HEK293 (cell line): ENCODE measurements around the gene ELANE.

Experiments
- CTCF ChIA-PET: fragments of 350-600 bp; formaldehyde crosslinking; extraction: SDS; loops from one replicate; lab custom pipeline; 2021; ENCODE audit warnings: antibody characterized with exemption; lab: Yijun Ruan, JAX
- POLR2A ChIA-PET: fragments of 300-600 bp; formaldehyde crosslinking; extraction: SDS; loops from one replicate; lab custom pipeline; 2020; ENCODE audit warnings: antibody characterized with exemption, inconsistent platforms; lab: Yijun Ruan, JAX
- H3K27ac ChIP-seq: fragments of 200-500 bp; sonication (Bioruptor generic); 2 replicates; pipeline ENCODE4 v1.5.1; 2014; ENCODE audit warnings: low read depth, low read length, control low read depth, inconsistent platforms; ENCODE audit errors: extremely low read depth
- H3K36me3 ChIP-seq, 2 experiments: fragments of 200-500 bp in 1 of 2; sonication (Bioruptor generic) in 1 of 2; 1 replicate in 1 of 2; 2 replicates in 1 of 2; pipeline ENCODE4 v1.5.1; 2014 to 2017; ENCODE audit warnings: inconsistent platforms in 2 of 2, low read length in 2 of 2; ENCODE audit not compliant: control insufficient read depth in 2 of 2, insufficient read depth in 1 of 2
- H3K4me1 ChIP-seq: fragments of 200-500 bp; sonication (Bioruptor generic); 2 replicates; pipeline ENCODE4 v1.5.1; 2014; ENCODE audit warnings: mild to moderate bottlenecking, low read length, inconsistent platforms; ENCODE audit not compliant: control insufficient read depth, insufficient read depth
- H3K4me3 ChIP-seq: 2 replicates; pipeline ENCODE4 v1.5.1; 2011; ENCODE audit warnings: low read depth, mild to moderate bottlenecking, control low read depth, low read length, moderate library complexity
- H3K9me3 ChIP-seq: fragments of 200-500 bp; sonication (Bioruptor generic); 2 replicates; pipeline ENCODE4 v1.5.1; 2014; ENCODE audit warnings: low read depth, low read length, inconsistent platforms; ENCODE audit not compliant: control insufficient read depth, insufficient read depth
- EGR2 ChIP-seq: fragments of 450-650 bp; formaldehyde crosslinking; IDR thresholded peaks from 2 replicates; pipeline ENCODE4 v1.5.1; 2016; ENCODE audit warnings: low read depth, missing biosample characterization, missing genetic modification characterization
- KLF1 ChIP-seq: fragments of 450-650 bp; formaldehyde crosslinking; IDR thresholded peaks from 2 replicates; pipeline ENCODE4 v1.5.1; 2016; ENCODE audit warnings: missing biosample characterization, missing genetic modification characterization
- YY2 ChIP-seq: fragments of 450-650 bp; formaldehyde crosslinking; IDR thresholded peaks from 2 replicates; pipeline ENCODE4 v1.5.1; 2016; ENCODE audit warnings: missing biosample characterization, missing genetic modification characterization
- ZBTB48 ChIP-seq: fragments of 450-650 bp; formaldehyde crosslinking; IDR thresholded peaks from 2 replicates; pipeline ENCODE4 v1.5.1; 2016; ENCODE audit warnings: missing biosample characterization, missing genetic modification characterization
- ZBTB7A ChIP-seq: fragments of 450-650 bp; formaldehyde crosslinking; IDR thresholded peaks from 2 replicates; pipeline ENCODE4 v1.5.1; 2016; ENCODE audit warnings: low read depth, missing biosample characterization, missing genetic modification characterization
- ZIC2 ChIP-seq: fragments of 450-650 bp; formaldehyde crosslinking; IDR thresholded peaks from 2 replicates; pipeline ENCODE4 v1.5.1; 2016; ENCODE audit warnings: missing biosample characterization, missing genetic modification characterization
- ZNF121 ChIP-seq: fragments of 450-650 bp; formaldehyde crosslinking; IDR thresholded peaks from 2 replicates; pipeline ENCODE4 v1.5.1; 2016; ENCODE audit warnings: missing biosample characterization, missing genetic modification characterization
- ZNF19 ChIP-seq: fragments of 450-650 bp; formaldehyde crosslinking; IDR thresholded peaks from 2 replicates; pipeline ENCODE4; 2016; ENCODE audit warnings: missing biosample characterization, missing genetic modification characterization, low read depth
- ZNF202 ChIP-seq: fragments of 450-650 bp; formaldehyde crosslinking; IDR thresholded peaks from 2 replicates; pipeline ENCODE4 v1.5.1; 2016; ENCODE audit warnings: missing biosample characterization, missing genetic modification characterization, borderline replicate concordance
- ZNF266 ChIP-seq: fragments of 450-650 bp; formaldehyde crosslinking; IDR thresholded peaks from 2 replicates; pipeline ENCODE4 v1.5.1; 2016; ENCODE audit warnings: missing biosample characterization, missing genetic modification characterization, low read depth
- ZNF391 ChIP-seq: fragments of 450-650 bp; formaldehyde crosslinking; IDR thresholded peaks from 2 replicates; pipeline ENCODE4 v1.5.1; 2016; ENCODE audit warnings: low read depth, missing biosample characterization, missing genetic modification characterization, borderline replicate concordance
- ZNF473 ChIP-seq: fragments of 450-650 bp; formaldehyde crosslinking; IDR thresholded peaks from 2 replicates; pipeline ENCODE4 v1.5.1; 2017; ENCODE audit warnings: missing biosample characterization, missing genetic modification characterization
- ZNF530 ChIP-seq: fragments of 450-650 bp; formaldehyde crosslinking; IDR thresholded peaks from 2 replicates; pipeline ENCODE4 v1.5.1; 2016; ENCODE audit warnings: low read depth, missing biosample characterization, missing genetic modification characterization
- ZNF585B ChIP-seq: fragments of 450-650 bp; formaldehyde crosslinking; IDR thresholded peaks from 2 replicates; pipeline ENCODE4 v1.5.1; 2016; ENCODE audit warnings: missing biosample characterization, missing genetic modification characterization
- ZNF624 ChIP-seq: fragments of 450-650 bp; formaldehyde crosslinking; IDR thresholded peaks from 2 replicates; pipeline ENCODE4 v1.5.1; 2017; ENCODE audit warnings: missing biosample characterization, missing genetic modification characterization
- ZNF670 ChIP-seq: fragments of 450-650 bp; formaldehyde crosslinking; IDR thresholded peaks from 2 replicates; pipeline ENCODE4 v1.5.1; 2016; ENCODE audit warnings: missing biosample characterization, missing genetic modification characterization, low read depth
- ZNF792 ChIP-seq: fragments of 450-650 bp; formaldehyde crosslinking; IDR thresholded peaks from 2 replicates; pipeline ENCODE4 v1.5.1; 2016; ENCODE audit warnings: missing biosample characterization, missing genetic modification characterization
- ZSCAN30 ChIP-seq: fragments of 450-650 bp; IDR thresholded peaks from 2 replicates; pipeline ENCODE4 v1.5.1; 2018; ENCODE audit warnings: missing biosample characterization, mild to moderate bottlenecking, missing genetic modification characterization, moderate library complexity
- TF ChIP-seq, protein P1 (sequence below): fragments of 450-650 bp; formaldehyde crosslinking; IDR thresholded peaks from 2 replicates; pipeline ENCODE4 v1.5.1; 2016; ENCODE audit warnings: missing biosample characterization, missing genetic modification characterization
- TF ChIP-seq, protein P2 (sequence below): fragments of 450-650 bp; formaldehyde crosslinking; IDR thresholded peaks from 2 replicates; pipeline ENCODE4 v1.5.1; 2017; ENCODE audit warnings: missing biosample characterization, missing genetic modification characterization
- TF ChIP-seq, protein P3 (sequence below): fragments of 450-650 bp; formaldehyde crosslinking; IDR thresholded peaks from 2 replicates; pipeline ENCODE4 v1.5.1; 2016; ENCODE audit warnings: missing biosample characterization, missing genetic modification characterization
- TF ChIP-seq, protein P4 (sequence below): fragments of 450-650 bp; formaldehyde crosslinking; IDR thresholded peaks from 2 replicates; pipeline ENCODE4 v1.5.1; 2016; ENCODE audit warnings: missing biosample characterization, missing genetic modification characterization

The ELANE gene

DNA sequence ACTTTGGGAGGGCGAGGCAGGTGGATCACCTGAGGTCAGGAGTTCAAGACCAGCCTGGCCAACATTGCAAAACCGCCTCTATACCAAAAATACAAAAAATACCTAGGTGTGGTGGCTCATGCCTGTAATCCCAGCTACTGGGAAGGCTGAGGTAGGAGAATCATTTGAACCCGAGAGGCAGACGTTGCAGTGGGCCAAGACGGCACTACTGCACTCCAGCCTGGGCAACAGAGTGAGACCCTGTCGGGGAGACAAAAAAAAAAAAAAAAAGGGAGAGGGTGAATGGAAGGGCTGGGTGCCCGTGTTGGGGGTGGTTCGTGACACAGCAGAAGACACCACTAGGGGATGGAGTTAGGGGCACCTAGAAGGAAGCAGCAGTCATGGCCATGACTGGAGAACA lies 18.2 kb downstream of the ELANE start:
- no peak overlapping the region for H3K4me3 ChIP-seq
- TF ChIP-seq KLF1 (tag by site-specific recombination): no peak
- TF ChIP-seq ZNF121 (tag by site-specific recombination): peak; percentile 62; the same call in 1 of the 2 replicates
- POLR2A ChIA-PET: no interaction called here
- H3K4me1 ChIP-seq: no peaks in the 10 kb centered on the region; the same call in 1 of the 2 replicates
- CTCF ChIA-PET: no interaction called here
- H3K27ac ChIP-seq: no peak overlapping the region
- no peaks in the 10 kb centered on the region for H3K9me3 ChIP-seq
- peaks cover 7 to 52% of the 10 kb centered on the region in 2 experiments; a peak in 2 of 3 replicates for H3K36me3 ChIP-seq

DNA sequence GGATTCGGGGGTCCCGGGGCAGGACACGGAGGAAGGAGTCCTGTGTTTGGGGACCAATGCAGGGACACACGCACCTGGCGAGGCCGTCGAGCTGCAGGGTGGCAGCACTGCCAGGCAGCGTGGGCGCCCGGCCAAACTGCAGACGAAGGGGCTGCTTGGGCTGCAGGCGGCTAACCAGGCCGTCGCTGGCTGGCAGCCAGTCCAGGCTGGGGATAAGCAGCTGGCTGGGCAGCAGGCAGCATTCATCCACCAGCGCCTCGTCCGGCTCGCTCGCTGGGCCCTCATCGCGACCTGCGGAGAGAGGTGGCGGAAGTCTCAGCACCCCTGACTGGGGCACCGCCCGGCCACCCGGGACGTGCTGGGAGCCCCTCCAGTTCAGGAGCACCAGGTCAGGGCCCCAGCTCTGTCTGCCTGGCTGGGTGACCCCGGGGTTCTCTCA lies 18.9 kb downstream of the ELANE start:
- CTCF ChIA-PET: no interaction called here
- Histone ChIP-seq H3K36me3 (peaks cover 7 to 59% of the 10 kb centered on the region in 2 experiments; a peak in 2 of 3 replicates), H3K4me3 (no peak overlapping the region), H3K4me1 (no peaks in the 10 kb centered on the region; the same call in 1 of the 2 replicates), H3K9me3 (no peaks in the 10 kb centered on the region), H3K27ac (no peak overlapping the region)
- POLR2A ChIA-PET: no interaction called here
- TF ChIP-seq YY2 (tag by site-specific recombination) (no peak), ZNF391 (tag by site-specific recombination) (no peak), ZNF473 (tag by site-specific recombination) (no peak), ZNF624 (no peak), ZNF19 (tag by site-specific recombination) (no peak), ZNF266 (tag by site-specific recombination) (no peak), EGR2 (tag by site-specific recombination) (no peak), ZNF670 (tag by site-specific recombination) (no peak), ZIC2 (tag by site-specific recombination) (peak; percentile 33; the same call in 1 of the 2 replicates)
- TF ChIP-seq, protein P1, sequence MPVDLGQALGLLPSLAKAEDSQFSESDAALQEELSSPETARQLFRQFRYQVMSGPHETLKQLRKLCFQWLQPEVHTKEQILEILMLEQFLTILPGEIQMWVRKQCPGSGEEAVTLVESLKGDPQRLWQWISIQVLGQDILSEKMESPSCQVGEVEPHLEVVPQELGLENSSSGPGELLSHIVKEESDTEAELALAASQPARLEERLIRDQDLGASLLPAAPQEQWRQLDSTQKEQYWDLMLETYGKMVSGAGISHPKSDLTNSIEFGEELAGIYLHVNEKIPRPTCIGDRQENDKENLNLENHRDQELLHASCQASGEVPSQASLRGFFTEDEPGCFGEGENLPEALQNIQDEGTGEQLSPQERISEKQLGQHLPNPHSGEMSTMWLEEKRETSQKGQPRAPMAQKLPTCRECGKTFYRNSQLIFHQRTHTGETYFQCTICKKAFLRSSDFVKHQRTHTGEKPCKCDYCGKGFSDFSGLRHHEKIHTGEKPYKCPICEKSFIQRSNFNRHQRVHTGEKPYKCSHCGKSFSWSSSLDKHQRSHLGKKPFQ (tag by site-specific recombination): no peak
- TF ChIP-seq, protein P2, sequence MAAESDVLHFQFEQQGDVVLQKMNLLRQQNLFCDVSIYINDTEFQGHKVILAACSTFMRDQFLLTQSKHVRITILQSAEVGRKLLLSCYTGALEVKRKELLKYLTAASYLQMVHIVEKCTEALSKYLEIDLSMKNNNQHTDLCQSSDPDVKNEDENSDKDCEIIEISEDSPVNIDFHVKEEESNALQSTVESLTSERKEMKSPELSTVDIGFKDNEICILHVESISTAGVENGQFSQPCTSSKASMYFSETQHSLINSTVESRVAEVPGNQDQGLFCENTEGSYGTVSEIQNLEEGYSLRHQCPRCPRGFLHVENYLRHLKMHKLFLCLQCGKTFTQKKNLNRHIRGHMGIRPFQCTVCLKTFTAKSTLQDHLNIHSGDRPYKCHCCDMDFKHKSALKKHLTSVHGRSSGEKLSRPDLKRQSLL (tag by site-specific recombination): no peak
- TF ChIP-seq, protein P3, sequence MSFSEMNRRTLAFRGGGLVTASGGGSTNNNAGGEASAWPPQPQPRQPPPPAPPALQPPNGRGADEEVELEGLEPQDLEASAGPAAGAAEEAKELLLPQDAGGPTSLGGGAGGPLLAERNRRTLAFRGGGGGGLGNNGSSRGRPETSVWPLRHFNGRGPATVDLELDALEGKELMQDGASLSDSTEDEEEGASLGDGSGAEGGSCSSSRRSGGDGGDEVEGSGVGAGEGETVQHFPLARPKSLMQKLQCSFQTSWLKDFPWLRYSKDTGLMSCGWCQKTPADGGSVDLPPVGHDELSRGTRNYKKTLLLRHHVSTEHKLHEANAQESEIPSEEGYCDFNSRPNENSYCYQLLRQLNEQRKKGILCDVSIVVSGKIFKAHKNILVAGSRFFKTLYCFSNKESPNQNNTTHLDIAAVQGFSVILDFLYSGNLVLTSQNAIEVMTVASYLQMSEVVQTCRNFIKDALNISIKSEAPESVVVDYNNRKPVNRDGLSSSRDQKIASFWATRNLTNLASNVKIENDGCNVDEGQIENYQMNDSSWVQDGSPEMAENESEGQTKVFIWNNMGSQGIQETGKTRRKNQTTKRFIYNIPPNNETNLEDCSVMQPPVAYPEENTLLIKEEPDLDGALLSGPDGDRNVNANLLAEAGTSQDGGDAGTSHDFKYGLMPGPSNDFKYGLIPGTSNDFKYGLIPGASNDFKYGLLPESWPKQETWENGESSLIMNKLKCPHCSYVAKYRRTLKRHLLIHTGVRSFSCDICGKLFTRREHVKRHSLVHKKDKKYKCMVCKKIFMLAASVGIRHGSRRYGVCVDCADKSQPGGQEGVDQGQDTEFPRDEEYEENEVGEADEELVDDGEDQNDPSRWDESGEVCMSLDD (tag by site-specific recombination): peak; percentile 44; the same call in 1 of the 2 replicates

DNA sequence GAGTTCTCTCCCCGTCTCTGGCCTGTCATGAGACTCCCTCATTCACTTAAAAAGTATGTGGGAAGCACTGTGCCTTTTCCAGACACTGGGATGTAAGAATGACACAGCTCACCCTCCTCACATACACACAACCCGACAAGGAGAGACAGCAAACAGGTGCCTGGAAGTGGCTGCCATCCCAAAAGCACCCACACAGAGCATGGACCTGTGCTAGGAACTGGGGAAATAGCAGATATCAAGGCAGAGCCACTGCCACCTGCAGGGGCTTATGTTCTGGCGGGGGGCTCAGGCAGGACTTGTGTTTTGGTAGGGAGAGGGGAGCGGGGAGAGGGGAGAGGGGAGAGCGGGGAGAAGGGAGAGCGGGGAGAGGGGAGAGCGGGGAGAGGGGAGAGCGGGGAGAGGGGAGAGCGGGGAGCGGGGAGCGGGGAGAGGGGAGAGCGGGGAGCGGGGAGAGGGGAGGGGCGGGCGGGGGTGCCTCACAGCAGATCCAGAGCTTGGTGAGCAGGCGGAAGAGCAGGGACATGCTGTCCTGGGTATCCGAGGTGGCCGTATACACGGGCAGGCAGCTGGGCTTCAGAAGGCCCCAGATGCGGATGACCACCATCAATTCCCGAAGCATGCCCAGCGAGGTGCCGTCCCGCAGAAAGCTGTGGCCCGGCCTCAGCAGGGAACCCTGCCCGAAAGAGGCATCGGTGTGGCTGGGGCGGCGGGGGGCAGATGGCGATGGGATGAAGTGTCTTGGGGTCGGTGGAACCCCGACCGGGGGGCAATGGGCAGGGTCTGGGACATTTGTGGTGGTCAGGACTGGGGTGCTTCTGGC lies 19.6 kb downstream of the ELANE start:
- peaks cover 7 to 64% of the 10 kb centered on the region in 2 experiments; a peak in 2 of 3 replicates for H3K36me3 ChIP-seq
- no peaks in the 10 kb centered on the region; the same call in 1 of the 2 replicates for H3K4me1 ChIP-seq
- ChIA-PET CTCF (no interaction called here), POLR2A (no interaction called here)
- H3K27ac ChIP-seq: no peak overlapping the region
- no peak overlapping the region for H3K4me3 ChIP-seq
- no peaks in the 10 kb centered on the region for H3K9me3 ChIP-seq
- TF ChIP-seq ZBTB48 (tag by site-specific recombination): no peak
- peak; percentile 73; the same call in 1 of the 2 replicates for TF ChIP-seq ZBTB7A (tag by site-specific recombination)
- no peak for TF ChIP-seq ZNF202 (tag by site-specific recombination)
- TF ChIP-seq ZSCAN30 (tag by site-specific recombination): no peak
- TF ChIP-seq ZNF792 (tag by site-specific recombination): no peak
- TF ChIP-seq ZNF585B: no peak
- TF ChIP-seq ZNF530 (tag by site-specific recombination): no peak
- TF ChIP-seq, protein P4, sequence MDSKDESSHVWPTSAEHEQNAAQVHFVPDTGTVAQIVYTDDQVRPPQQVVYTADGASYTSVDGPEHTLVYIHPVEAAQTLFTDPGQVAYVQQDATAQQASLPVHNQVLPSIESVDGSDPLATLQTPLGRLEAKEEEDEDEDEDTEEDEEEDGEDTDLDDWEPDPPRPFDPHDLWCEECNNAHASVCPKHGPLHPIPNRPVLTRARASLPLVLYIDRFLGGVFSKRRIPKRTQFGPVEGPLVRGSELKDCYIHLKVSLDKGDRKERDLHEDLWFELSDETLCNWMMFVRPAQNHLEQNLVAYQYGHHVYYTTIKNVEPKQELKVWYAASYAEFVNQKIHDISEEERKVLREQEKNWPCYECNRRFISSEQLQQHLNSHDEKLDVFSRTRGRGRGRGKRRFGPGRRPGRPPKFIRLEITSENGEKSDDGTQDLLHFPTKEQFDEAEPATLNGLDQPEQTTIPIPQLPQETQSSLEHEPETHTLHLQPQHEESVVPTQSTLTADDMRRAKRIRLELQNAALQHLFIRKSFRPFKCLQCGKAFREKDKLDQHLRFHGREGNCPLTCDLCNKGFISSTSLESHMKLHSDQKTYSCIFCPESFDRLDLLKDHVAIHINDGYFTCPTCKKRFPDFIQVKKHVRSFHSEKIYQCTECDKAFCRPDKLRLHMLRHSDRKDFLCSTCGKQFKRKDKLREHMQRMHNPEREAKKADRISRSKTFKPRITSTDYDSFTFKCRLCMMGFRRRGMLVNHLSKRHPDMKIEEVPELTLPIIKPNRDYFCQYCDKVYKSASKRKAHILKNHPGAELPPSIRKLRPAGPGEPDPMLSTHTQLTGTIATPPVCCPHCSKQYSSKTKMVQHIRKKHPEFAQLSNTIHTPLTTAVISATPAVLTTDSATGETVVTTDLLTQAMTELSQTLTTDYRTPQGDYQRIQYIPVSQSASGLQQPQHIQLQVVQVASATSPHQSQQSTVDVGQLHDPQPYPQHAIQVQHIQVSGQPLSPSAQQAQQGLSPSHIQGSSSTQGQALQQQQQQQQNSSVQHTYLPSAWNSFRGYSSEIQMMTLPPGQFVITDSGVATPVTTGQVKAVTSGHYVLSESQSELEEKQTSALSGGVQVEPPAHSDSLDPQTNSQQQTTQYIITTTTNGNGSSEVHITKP (tag by site-specific recombination): no peak
